Measurements from ENCODE around the gene AP4M1. TPM values are rescaled to one million over a fixed set of nuclear protein-coding genes. Genes with fewer than 3 reads are reported as not detected.

Gene AP4M1
- total RNA-seq, 1 donor from 2014 or later = 12.5 TPM

GRCh38 chr7:100152937-100153666, 51.7 kb downstream of the AP4M1 start:
- Mint-ChIP-seq H3K36me3 (ENCODE audit: low read depth) (peaks cover 62% of the 10 kb centered on the region), H3K9me3 (no peaks in the 10 kb centered on the region), H3K4me1 (peaks cover 73% of the 10 kb centered on the region), H3K27me3 (no peaks in the 10 kb centered on the region), H3K27ac (peak overlapping the region; percentile 72), H3K4me3 (no peak overlapping the region)
- no peak for DNase-seq
- no peak for ATAC-seq (ENCODE audit: low read depth)
- POLR2A ChIA-PET = interaction anchor here (0.7 to 1.9 kb wide), 2 partner anchors 18 to 50 kb away, joined by 5 to 7 read pairs; no protein-coding TSS in a partner anchor
- TF ChIP-seq CTCF (IDR thresholded peaks at IDR 0.05) = no peak
- CTCF ChIA-PET = interaction anchor here (1.0 kb wide), 1 partner anchor 192 kb away, joined by 3 read pairs; no protein-coding TSS in a partner anchor
- intact Hi-C loops (cut with micrococcal nuclease) = no loop called here

DNA sequence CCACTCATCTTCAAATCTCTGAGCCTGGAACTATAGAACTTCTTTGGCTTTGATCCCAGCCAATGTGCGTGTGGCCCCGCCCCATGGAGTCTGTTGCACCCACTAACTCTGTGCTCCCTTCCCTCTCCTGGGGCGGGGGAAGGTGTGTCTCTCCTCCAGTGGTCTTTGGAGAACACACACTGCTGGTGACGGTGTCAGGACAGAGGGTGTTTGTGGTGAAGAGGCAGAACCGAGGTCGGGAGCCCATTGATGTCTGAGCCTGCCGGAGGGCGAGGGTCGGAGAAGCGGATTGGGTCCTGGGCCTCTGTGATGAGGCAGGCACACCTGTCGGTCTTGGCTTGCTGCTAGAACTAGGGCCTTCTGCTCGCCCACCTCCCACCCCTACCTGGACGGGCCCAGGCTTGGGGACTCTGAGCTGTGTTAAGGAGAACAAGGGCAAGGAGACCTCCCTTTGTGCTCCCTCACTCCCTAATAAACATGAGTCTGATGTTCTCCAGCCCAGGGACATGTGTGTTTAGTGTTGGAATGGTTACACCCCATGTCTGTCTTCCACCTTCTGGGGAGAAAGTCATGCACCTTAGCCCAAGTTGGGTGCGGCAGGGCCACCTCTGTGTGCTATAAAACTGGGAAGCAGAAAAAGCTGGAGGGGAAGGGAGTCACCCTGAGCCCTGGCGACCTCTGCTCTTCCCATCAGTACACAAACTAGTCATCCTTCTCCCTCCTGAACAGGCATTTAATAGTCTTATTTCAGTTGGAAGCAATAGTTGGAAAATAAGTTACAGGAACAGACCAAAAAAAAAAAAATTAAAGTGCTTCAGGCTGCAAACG, 52.5 kb downstream of the AP4M1 start:
- no peaks in the 10 kb centered on the region for H3K27me3 Mint-ChIP-seq
- ChIA-PET POLR2A (interaction anchor here (0.5 to 1.9 kb wide), 4 partner anchors 9 to 547 kb away, joined by 3 to 13 read pairs (median 4); partner anchors contain the start of gene PVRIG), CTCF (no interaction called here)
- no peaks in the 10 kb centered on the region for H3K9me3 Mint-ChIP-seq
- TF ChIP-seq CTCF (IDR thresholded peaks at IDR 0.05) = no peak
- ATAC-seq (ENCODE audit: low read depth) (no peak), DNase-seq (no peak)
- H3K4me3 Mint-ChIP-seq = no peak overlapping the region
- peak overlapping the region; percentile 41 for H3K27ac Mint-ChIP-seq
- intact Hi-C loops (cut with micrococcal nuclease) = no loop called here
- peaks cover 59% of the 10 kb centered on the region for H3K36me3 Mint-ChIP-seq (ENCODE audit: low read depth)
- H3K4me1 Mint-ChIP-seq = peaks cover 69% of the 10 kb centered on the region

DNA sequence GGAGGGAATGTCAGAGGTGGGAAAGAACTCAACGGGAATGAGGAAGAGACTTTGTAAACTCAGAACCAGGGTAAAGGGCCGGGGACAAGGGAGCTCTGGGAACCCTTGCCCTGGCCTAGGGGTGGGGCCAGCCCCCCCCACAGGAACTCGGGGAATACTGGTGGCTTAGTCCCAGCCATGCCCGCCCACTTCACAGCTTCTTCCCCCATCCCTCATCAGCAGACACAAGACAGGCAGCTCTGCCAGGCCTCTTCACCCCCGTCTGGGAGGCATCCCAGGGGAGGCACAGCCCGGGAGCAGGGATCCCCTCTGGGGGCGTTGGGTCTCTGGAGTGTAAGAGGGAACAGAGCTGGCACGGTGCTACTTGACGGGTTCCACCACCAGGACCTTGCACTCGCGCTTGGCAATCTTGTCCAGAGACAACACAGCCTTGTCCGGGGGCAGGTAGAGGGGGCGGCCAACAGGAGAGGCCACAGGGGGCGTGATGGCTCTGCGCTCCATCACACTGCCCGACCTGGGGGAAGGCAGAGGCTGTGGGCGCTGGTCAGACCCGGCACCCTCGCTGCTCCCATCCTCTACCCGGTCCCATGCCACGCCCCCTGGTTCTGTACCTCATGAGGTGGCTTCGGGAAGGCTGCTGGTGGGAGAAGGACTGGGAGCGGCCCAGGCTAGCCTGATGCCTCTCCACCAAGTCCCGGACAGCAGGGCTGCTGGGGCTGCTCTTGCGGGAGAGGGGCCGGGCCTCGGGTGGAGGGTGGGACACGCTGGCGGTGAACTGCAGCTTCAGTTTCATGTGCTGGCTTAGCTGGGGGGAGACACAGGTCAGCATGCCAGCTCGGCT, 53.4 kb downstream of the AP4M1 start:
- Mint-ChIP-seq H3K4me3 (no peak overlapping the region), H3K27me3 (no peaks in the 10 kb centered on the region), H3K36me3 (ENCODE audit: low read depth) (peaks cover 56% of the 10 kb centered on the region), H3K4me1 (peaks cover 66% of the 10 kb centered on the region), H3K27ac (peak overlapping the region; percentile 56), H3K9me3 (no peaks in the 10 kb centered on the region)
- ChIA-PET CTCF (interaction anchor here (1.1 kb wide), 1 partner anchor 22 kb away, joined by 3 read pairs; no protein-coding TSS in a partner anchor), POLR2A (interaction anchor here (0.5 to 1.9 kb wide), 5 partner anchors 10 to 546 kb away, joined by 3 to 13 read pairs (median 3); partner anchors contain the start of gene PVRIG)
- TF ChIP-seq CTCF (IDR thresholded peaks at IDR 0.05) = no peak
- intact Hi-C loops (cut with micrococcal nuclease) = loop anchor here (5.0 kb wide), 1 partner anchor 432 kb away; the partner anchor contains the start of genes FBXO24 and LRCH4
- no peak for DNase-seq
- ATAC-seq (ENCODE audit: low read depth) = no peak

- peaks cover 50% of the 10 kb centered on the region for H3K36me3 Mint-ChIP-seq (ENCODE audit: low read depth)
Observed at GRCh38 chr7:100155553-100156317, 54.3 kb downstream of the AP4M1 start.

More at GRCh38 chr7:100155553-100156317, 54.3 kb downstream of the AP4M1 start:
- H3K27ac Mint-ChIP-seq = peak overlapping the region; percentile 56
- intact Hi-C loops (cut with micrococcal nuclease) = loop anchor here (5.0 kb wide), 1 partner anchor 432 kb away; the partner anchor contains the start of genes FBXO24 and LRCH4
- ATAC-seq (ENCODE audit: low read depth) (no peak), DNase-seq (no peak)
- H3K27me3 Mint-ChIP-seq = no peaks in the 10 kb centered on the region
- TF ChIP-seq CTCF (IDR thresholded peaks at IDR 0.05) = no peak
- ChIA-PET POLR2A (interaction anchor here (1.3 to 1.9 kb wide), 3 partner anchors 12 to 22 kb away, joined by 3 to 7 read pairs (median 5); partner anchors contain the start of genes GPC2 and STAG3), CTCF (interaction anchor here (1.1 to 2.2 kb wide), 2 partner anchors 23 to 62 kb away, joined by 3 to 5 read pairs; no protein-coding TSS in a partner anchor)
- H3K9me3 Mint-ChIP-seq = no peaks in the 10 kb centered on the region
- H3K4me1 Mint-ChIP-seq = peaks cover 58% of the 10 kb centered on the region
- H3K4me3 Mint-ChIP-seq = no peak overlapping the region

Data from activated B cell treated with CpG ODN at 0.5 μM for 24 hours (primary cell).